Measurements from ENCODE around the gene PLCG1.
"Not testable (repeated sequence)": the region's sequence is repeated elsewhere in the genome, so short reads cannot be mapped to it uniquely, and the experiment has no call there.

DNA sequence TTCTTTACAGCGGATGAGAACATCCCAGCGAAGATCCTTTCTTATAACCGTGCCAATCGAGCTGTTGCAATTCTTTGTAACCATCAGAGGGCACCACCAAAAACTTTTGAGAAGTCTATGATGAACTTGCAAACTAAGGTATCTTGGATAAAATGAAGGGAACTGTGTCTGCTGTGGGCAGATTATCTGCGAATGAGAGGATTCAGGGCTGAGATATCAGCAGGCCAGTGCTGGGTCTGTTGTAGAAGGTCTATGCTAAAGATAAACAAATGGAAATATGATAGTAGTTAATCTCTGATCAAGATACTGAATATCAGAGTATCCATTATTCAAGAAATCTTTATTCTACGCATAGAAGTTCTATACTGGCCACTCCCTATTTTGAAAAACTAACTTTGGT is 19.2 kb upstream of the PLCG1 start:
- TF ChIP-seq POLR2A, POLR2AphosphoS5, TAF1 (IDR thresholded peaks at IDR 0.05; ENCODE audit: low read depth, low read length): not testable (repeated sequence)

Data from GM12891 (cell line).